ENCODE data around the gene NR2F1-AS1. TPM values are rescaled to one million over a fixed set of nuclear protein-coding genes. Genes with fewer than 3 reads are reported as not detected.

Gene NR2F1-AS1
- polyA plus RNA-seq, 1 donor (not counting 4 experiments of a cell fraction or from before 2014, with no cell fraction given), result 0.25 TPM

GRCh38 chr5:93606382-93606752, 25.3 kb upstream of the NR2F1-AS1 start:
- Histone ChIP-seq H3K27ac (ENCODE audit: control insufficient read depth, insufficient read depth, low read length) (no peak overlapping the region), H3K36me3 (ENCODE audit: control insufficient read depth in 2 of 2, extremely low read depth in 1 of 2, insufficient read depth in 2 of 2, low read length in 2 of 2) (no peaks in the 10 kb centered on the region), H3K4me3 (ENCODE audit: control insufficient read depth in 2 of 3, extremely low read depth in 1 of 3, insufficient read depth in 2 of 3, low read depth in 1 of 3, low read length in 3 of 3) (no peak overlapping the region), H3K27me3 (ENCODE audit: control insufficient read depth, extremely low read depth, insufficient read depth, low read length) (peaks cover 95% of the 10 kb centered on the region), H2AFZ (ENCODE audit: control insufficient read depth, low read length) (no peak overlapping the region), H4K20me1 (ENCODE audit: control insufficient read depth, extremely low read depth, insufficient read depth, low read length) (peaks cover 5% of the 10 kb centered on the region), H3K79me2 (ENCODE audit: control insufficient read depth, insufficient read depth, low read length) (no peaks in the 10 kb centered on the region), H3K9me1 (ENCODE audit: control insufficient read depth, extremely low read depth, insufficient read depth, low read length) (no peaks in the 10 kb centered on the region), H3K9me3 (ENCODE audit: control insufficient read depth, low read depth, low read length) (no peaks in the 10 kb centered on the region), H3K4me2 (ENCODE audit: control insufficient read depth, extremely low read depth, insufficient read depth, low read depth, low read length) (no peak overlapping the region), H3K9ac (ENCODE audit: control insufficient read depth, extremely low read depth, insufficient read depth, low read length) (no peak overlapping the region), H3K4me1 (ENCODE audit: control insufficient read depth, extremely low read depth, insufficient read depth, low read length) (no peaks in the 10 kb centered on the region)
- no peak for FAIRE-seq
- TF ChIP-seq, protein P1, sequence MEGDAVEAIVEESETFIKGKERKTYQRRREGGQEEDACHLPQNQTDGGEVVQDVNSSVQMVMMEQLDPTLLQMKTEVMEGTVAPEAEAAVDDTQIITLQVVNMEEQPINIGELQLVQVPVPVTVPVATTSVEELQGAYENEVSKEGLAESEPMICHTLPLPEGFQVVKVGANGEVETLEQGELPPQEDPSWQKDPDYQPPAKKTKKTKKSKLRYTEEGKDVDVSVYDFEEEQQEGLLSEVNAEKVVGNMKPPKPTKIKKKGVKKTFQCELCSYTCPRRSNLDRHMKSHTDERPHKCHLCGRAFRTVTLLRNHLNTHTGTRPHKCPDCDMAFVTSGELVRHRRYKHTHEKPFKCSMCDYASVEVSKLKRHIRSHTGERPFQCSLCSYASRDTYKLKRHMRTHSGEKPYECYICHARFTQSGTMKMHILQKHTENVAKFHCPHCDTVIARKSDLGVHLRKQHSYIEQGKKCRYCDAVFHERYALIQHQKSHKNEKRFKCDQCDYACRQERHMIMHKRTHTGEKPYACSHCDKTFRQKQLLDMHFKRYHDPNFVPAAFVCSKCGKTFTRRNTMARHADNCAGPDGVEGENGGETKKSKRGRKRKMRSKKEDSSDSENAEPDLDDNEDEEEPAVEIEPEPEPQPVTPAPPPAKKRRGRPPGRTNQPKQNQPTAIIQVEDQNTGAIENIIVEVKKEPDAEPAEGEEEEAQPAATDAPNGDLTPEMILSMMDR (optimal IDR thresholded peaks at IDR 0.05 in 1 of 3, IDR thresholded peaks at IDR 0.05 in 1 of 3, conservative IDR thresholded peaks at IDR 0.05 in 1 of 3; ENCODE audit: extremely low read depth in 1 of 3, insufficient read depth in 2 of 3, low read length in 3 of 3), result no peak
- no peak for TF ChIP-seq EZH2 (IDR thresholded peaks at IDR 0.05; ENCODE audit: low read length)
- dilution Hi-C loops (cut with MboI; ENCODE audit: extremely low pct_ligation_motif_present, low sequenced_read_pairs), result no loop called here
- no peak for DNase-seq (ENCODE audit: low read depth, low spot score)

DNA sequence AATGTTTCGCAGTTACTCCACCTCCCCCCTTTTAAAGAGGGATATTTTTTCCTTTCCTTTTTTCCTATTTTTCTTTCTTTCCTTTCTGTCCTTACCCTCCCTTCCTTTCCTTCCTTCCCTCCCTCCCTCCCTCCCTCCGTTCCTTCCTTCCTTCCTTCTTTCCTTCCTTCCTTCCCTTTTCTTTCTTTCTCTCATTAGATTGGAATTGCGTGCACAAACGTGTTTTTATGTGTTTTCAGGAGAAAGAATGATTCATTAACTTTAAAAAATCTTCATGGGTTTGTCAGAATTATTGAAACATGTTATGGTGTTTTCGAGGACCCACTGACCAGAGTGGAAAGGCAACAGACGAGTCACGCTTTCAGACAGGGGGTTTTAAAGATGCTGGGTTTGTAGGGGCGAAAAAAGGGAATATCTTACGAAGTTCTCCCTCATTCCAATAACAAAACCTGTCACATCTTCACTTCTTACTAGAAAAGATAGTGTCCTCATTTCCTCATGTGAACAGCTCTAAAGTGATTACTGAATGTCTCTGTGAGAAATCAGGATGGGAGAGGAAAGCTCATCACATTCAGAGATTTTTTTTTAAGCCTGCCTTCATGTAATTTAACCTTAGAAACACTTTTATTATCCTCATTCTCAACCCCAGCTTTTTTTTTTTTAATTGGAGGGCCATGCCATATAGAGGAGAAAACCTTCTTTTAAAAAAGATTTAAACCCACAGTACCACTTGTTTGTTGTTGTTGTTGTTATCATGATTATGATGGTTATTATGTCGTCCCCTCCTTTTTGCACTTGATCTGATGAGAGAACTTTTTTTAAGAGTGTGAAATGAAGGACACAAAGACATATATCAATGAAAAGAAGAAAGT, 23.9 kb upstream of the NR2F1-AS1 start:
- Histone ChIP-seq H3K4me2 (ENCODE audit: control insufficient read depth, extremely low read depth, insufficient read depth, low read depth, low read length) (no peak overlapping the region), H3K79me2 (ENCODE audit: control insufficient read depth, insufficient read depth, low read length) (no peaks in the 10 kb centered on the region), H3K9ac (ENCODE audit: control insufficient read depth, extremely low read depth, insufficient read depth, low read length) (no peak overlapping the region), H3K27ac (ENCODE audit: control insufficient read depth, insufficient read depth, low read length) (no peak overlapping the region), H3K36me3 (ENCODE audit: control insufficient read depth in 2 of 2, extremely low read depth in 1 of 2, insufficient read depth in 2 of 2, low read length in 2 of 2) (no peaks in the 10 kb centered on the region), H3K9me1 (ENCODE audit: control insufficient read depth, extremely low read depth, insufficient read depth, low read length) (no peaks in the 10 kb centered on the region), H2AFZ (ENCODE audit: control insufficient read depth, low read length) (no peak overlapping the region), H3K4me3 (ENCODE audit: control insufficient read depth in 2 of 3, extremely low read depth in 1 of 3, insufficient read depth in 2 of 3, low read depth in 1 of 3, low read length in 3 of 3) (no peak overlapping the region), H3K9me3 (ENCODE audit: control insufficient read depth, low read depth, low read length) (no peaks in the 10 kb centered on the region), H3K27me3 (ENCODE audit: control insufficient read depth, extremely low read depth, insufficient read depth, low read length) (peaks cover 94% of the 10 kb centered on the region), H3K4me1 (ENCODE audit: control insufficient read depth, extremely low read depth, insufficient read depth, low read length) (no peaks in the 10 kb centered on the region), H4K20me1 (ENCODE audit: control insufficient read depth, extremely low read depth, insufficient read depth, low read length) (no peaks in the 10 kb centered on the region)
- dilution Hi-C loops (cut with MboI; ENCODE audit: extremely low pct_ligation_motif_present, low sequenced_read_pairs), result no loop called here
- DNase-seq (ENCODE audit: low read depth, low spot score) (no peak), FAIRE-seq (no peak)
- no peak for TF ChIP-seq EZH2 (IDR thresholded peaks at IDR 0.05; ENCODE audit: low read length)
- TF ChIP-seq, protein P1 (optimal IDR thresholded peaks at IDR 0.05 in 1 of 3, IDR thresholded peaks at IDR 0.05 in 1 of 3, conservative IDR thresholded peaks at IDR 0.05 in 1 of 3; ENCODE audit: extremely low read depth in 1 of 3, insufficient read depth in 2 of 3, low read length in 3 of 3), result no peak

All from keratinocyte (primary cell).